Measurements from ENCODE around the gene KRT6B. TPM values are rescaled to one million over a fixed set of nuclear protein-coding genes. Genes with fewer than 3 reads are reported as not detected.

KRT6B gene
- total and polyA plus RNA-seq, 2 donors (not counting 3 experiments of a cell fraction or from before 2014, with no cell fraction given): 0.03 TPM; not detected in 1

GRCh38 chr12:52413782-52414345, 38.1 kb downstream of the KRT6B start:
- no peak for TF ChIP-seq FOS (IDR thresholded peaks at IDR 0.05; ENCODE audit: borderline replicate concordance, insufficient read depth, low read length)
- TF ChIP-seq JUN (IDR thresholded peaks at IDR 0.05; ENCODE audit: borderline replicate concordance, insufficient read depth, insufficient read length, low read depth): no peak
- TF ChIP-seq POLR2A (IDR thresholded peaks at IDR 0.05; ENCODE audit: low read depth, low read length): no peak
- no peak for TF ChIP-seq MYC (IDR thresholded peaks at IDR 0.05; ENCODE audit: low read depth, low read length)
- TF ChIP-seq GATA2 (IDR thresholded peaks at IDR 0.05; ENCODE audit: insufficient read depth, insufficient read length, low read depth, low read length): no peak
- TF ChIP-seq MAX (IDR thresholded peaks at IDR 0.05; ENCODE audit: insufficient read depth, insufficient read length): no peak
- TF ChIP-seq CTCF (IDR thresholded peaks at IDR 0.05; ENCODE audit: extremely low read depth in 1 of 2, insufficient read depth in 1 of 2, low read depth in 1 of 2, low read length in 2 of 2): no peak
- no peak for TF ChIP-seq POLR2AphosphoS5 (IDR thresholded peaks at IDR 0.05; ENCODE audit: insufficient read depth, low read depth, low read length)
- TF ChIP-seq EZH2 (IDR thresholded peaks at IDR 0.05; ENCODE audit: borderline replicate concordance, low read depth, low read length, severe bottlenecking): no peak

More at GRCh38 chr12:52413782-52414345, 38.1 kb downstream of the KRT6B start:
- Histone ChIP-seq H3K36me3 (ENCODE audit: control insufficient read depth in 2 of 2, extremely low read depth in 1 of 2, insufficient read depth in 2 of 2, low read length in 2 of 2) (no peaks in the 10 kb centered on the region), H4K20me1 (replicated peaks; ENCODE audit: control insufficient read depth, extremely low read depth, insufficient read depth, low read length) (no peaks in the 10 kb centered on the region), H3K9me3 (replicated peaks; ENCODE audit: control insufficient read depth, insufficient read depth, low read length) (no peaks in the 10 kb centered on the region), H3K27me3 (ENCODE audit: control insufficient read depth in 2 of 2, insufficient read depth in 2 of 2, low read length in 2 of 2) (peaks cover 0 to 2% of the 10 kb centered on the region in 2 experiments), H3K79me2 (ENCODE audit: control insufficient read depth, insufficient read depth, low read length) (no peaks in the 10 kb centered on the region), H3K27ac (ENCODE audit: insufficient read depth, low read depth, low read length) (no peak overlapping the region), H2AFZ (ENCODE audit: low read depth, low read length) (no peak overlapping the region), H3K4me3 (replicated peaks in 1 of 3; ENCODE audit: insufficient read depth in 1 of 3, low read depth in 1 of 3, low read length in 3 of 3) (no peak overlapping the region), H3K9ac (replicated peaks; ENCODE audit: extremely low read depth, insufficient read depth, low read length) (no peak overlapping the region), H3K4me1 (ENCODE audit: control insufficient read depth, extremely low read depth, insufficient read depth, low read length) (no peaks in the 10 kb centered on the region), H3K9me1 (replicated peaks; ENCODE audit: control insufficient read depth, extremely low read depth, insufficient read depth, low read length) (no peaks in the 10 kb centered on the region), H3K4me2 (ENCODE audit: insufficient read depth, low read length) (no peak overlapping the region)
- DNase-seq (ENCODE audit: low read depth, low spot score) (no peak), FAIRE-seq (no peak)
- intact Hi-C loops (cut with micrococcal nuclease): no loop called here
- POLR2A ChIA-PET: no interaction called here
- CTCF ChIA-PET: interaction anchor here (1.2 to 1.8 kb wide), 2 partner anchors 13 to 135 kb away, joined by 3 to 5 read pairs; no protein-coding TSS in a partner anchor
- dilution Hi-C loops (cut with MboI; ENCODE audit: extremely low pct_ligation_motif_present, low sequenced_read_pairs): no loop called here
- BruUV-seq (replicated peaks): no TSS peak
